K562 (cell line): ENCODE measurements around the gene STK32C. TPM values are rescaled to one million over a fixed set of nuclear protein-coding genes. Genes with fewer than 3 reads are reported as not detected.

Source experiments
- ARID4B ChIP-seq: sonication (generic); formaldehyde crosslinking; IDR thresholded peaks from 2 replicates; pipeline ENCODE4 v1.8.0; 2022; ENCODE audit warnings: mild to moderate bottlenecking, missing genetic modification reagents
- ELK1 ChIP-seq: sonication (generic); formaldehyde crosslinking; IDR thresholded peaks from 2 replicates; pipeline ENCODE4 v1.8.1; 2022; ENCODE audit warnings: missing genetic modification reagents
- GATAD2A ChIP-seq: fragments of 450-650 bp; IDR thresholded peaks from 2 replicates; pipeline ENCODE4 v1.6.1; 2017
- HCFC1 ChIP-seq: IDR thresholded peaks from 2 replicates; pipeline ENCODE4 v1.6.1; 2012; ENCODE audit warnings: low read depth, low read length, improper control_type of control experiment
- MTA3 ChIP-seq: fragments of 450-650 bp; formaldehyde crosslinking; IDR thresholded peaks from 2 replicates; pipeline ENCODE4 v1.6.1; 2017; ENCODE audit warnings: mild to moderate bottlenecking, borderline replicate concordance
- NFYB ChIP-seq: IDR thresholded peaks from 2 replicates; pipeline ENCODE4 v1.6.1; 2011; ENCODE audit warnings: mild to moderate bottlenecking, moderate library complexity; ENCODE audit not compliant: insufficient read length; ENCODE audit errors: extremely low read depth
- SOX6 ChIP-seq: fragments of 450-650 bp; IDR thresholded peaks from 2 replicates; pipeline ENCODE4 v1.6.1; 2014; ENCODE audit warnings: mild to moderate bottlenecking
- TAF15 ChIP-seq: fragments of 200-400 bp; formaldehyde crosslinking; IDR thresholded peaks from 2 replicates; pipeline ENCODE4 v1.6.1; 2017; ENCODE audit warnings: mild to moderate bottlenecking, low read depth, low read length, moderate library complexity
- TSC22D4 ChIP-seq: fragments of 450-650 bp; IDR thresholded peaks from 2 replicates; pipeline ENCODE4 v1.6.1; 2016; ENCODE audit warnings: missing genetic modification characterization, missing biosample characterization, control low read depth
- ZFP1 ChIP-seq: fragments of 450-650 bp; formaldehyde crosslinking; IDR thresholded peaks from 2 replicates; pipeline ENCODE4 v1.4.0; 2020; ENCODE audit warnings: mild to moderate bottlenecking, mixed read lengths
- ZNF23 ChIP-seq: fragments of 250-450 bp; sonication (Bioruptor Pico); IDR thresholded peaks from 2 replicates; pipeline ENCODE4 v1.4.0; 2020; ENCODE audit warnings: mild to moderate bottlenecking
- ZNF644 ChIP-seq: fragments of 200-800 bp; sonication (Bioruptor generic); IDR thresholded peaks from 2 replicates; pipeline ENCODE4 v1.6.1; 2016; ENCODE audit warnings: low read depth, missing genetic modification characterization, missing compliant biosample characterization
- polyA plus RNA-seq, 8 experiments: library from polyadenylated mRNA; depleted of rRNA in 4 of 8; stranded (reverse) in 5 of 8; unstranded in 3 of 8; fragments of >200 nt; fragmentation: Nextera tagmentation in 2 of 8; fragmentation: Illumina TruSeq in 1 of 8; extraction: Ambion mirVana in 2 of 8; extraction: Trizol in 1 of 8; gene quantifications; 2 replicates each; pipeline versions ENCODE4 v1.2.1 to v1.2.3, GENCODE V29; 2011 to 2014; ENCODE audit warnings: inconsistent platforms in 1 of 8, missing spikeins in 1 of 8
- total RNA-seq, 7 experiments: library from RNA; depleted of rRNA in 6 of 7; stranded (reverse); fragments of >200 nt in 6 of 7; fragmentation: Illumina TruSeq in 2 of 7; extraction: Trizol in 2 of 7; gene quantifications; 2 replicates each; pipeline versions ENCODE4 v1.2.1 to v1.2.3, GENCODE V29; 2011 to 2021; ENCODE audit warnings: low replicate concordance in 1 of 7
- TF ChIP-seq, protein P1 (sequence below), 2 experiments: fragments of 450-650 bp in 1 of 2; sonication (generic) in 1 of 2; formaldehyde crosslinking in 1 of 2; IDR thresholded peaks; 2 replicates each; pipeline versions ENCODE4 v1.7.1 to v1.9.0; 2016 to 2022; ENCODE audit warnings: inconsistent platforms in 1 of 2, mild to moderate bottlenecking in 1 of 2, missing genetic modification reagents in 1 of 2

The STK32C gene
- total and polyA plus RNA-seq, 9 of the 15 experiments (the other 6 are each of a cell fraction or from before 2014, with no cell fraction given): 1.5 to 20.9 (median 6.5) TPM

DNA sequence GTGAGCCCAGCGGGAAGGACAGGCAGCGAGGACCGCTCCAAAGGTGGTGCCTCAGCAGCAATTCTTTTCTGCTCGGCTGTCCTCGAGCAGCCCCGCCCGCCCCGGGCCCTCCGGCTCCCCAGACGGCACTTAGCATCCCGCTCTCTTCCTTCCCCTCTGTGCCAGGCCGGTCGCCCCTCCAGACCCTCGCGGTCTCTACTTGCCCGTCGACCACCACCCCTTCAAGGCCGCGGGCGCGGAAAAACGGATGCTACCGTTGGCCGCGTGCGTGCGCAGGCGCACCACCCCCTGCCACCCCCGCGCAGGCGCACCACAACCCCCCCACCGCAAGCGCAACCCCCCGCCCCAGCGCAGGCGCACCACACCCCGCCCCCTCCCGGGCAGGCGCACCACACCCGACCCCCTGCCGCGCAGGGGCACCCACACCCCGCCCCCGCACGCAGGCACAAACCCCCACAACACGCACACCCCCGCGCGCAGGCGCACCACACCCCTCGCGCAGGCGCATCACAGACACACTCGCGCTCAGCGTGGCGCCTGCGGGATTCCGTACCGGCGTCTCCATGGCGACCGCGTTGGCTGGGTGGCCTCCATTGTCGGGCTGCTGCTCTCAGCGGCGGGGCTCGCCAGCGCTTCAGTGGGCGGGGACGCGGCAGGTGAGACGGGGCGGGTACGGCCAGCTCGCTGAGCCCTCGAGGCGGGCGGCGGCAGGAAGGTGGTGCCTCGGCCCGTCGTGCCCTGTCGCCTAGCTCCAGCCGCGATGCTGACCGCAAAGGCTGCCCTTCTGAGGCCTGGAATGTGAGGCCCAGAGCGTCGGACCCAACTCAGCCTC is 24.1 kb upstream of the STK32C start, which contains the start of gene LRRC27 (continued):
- peak; percentile 86 for TF ChIP-seq ARID4B (CRISPR knock-in tag)
- TF ChIP-seq SOX6: peak; percentile 26; the same call in 1 of the 2 replicates
- peak; percentile 71 for TF ChIP-seq HCFC1
- TF ChIP-seq, protein P1, sequence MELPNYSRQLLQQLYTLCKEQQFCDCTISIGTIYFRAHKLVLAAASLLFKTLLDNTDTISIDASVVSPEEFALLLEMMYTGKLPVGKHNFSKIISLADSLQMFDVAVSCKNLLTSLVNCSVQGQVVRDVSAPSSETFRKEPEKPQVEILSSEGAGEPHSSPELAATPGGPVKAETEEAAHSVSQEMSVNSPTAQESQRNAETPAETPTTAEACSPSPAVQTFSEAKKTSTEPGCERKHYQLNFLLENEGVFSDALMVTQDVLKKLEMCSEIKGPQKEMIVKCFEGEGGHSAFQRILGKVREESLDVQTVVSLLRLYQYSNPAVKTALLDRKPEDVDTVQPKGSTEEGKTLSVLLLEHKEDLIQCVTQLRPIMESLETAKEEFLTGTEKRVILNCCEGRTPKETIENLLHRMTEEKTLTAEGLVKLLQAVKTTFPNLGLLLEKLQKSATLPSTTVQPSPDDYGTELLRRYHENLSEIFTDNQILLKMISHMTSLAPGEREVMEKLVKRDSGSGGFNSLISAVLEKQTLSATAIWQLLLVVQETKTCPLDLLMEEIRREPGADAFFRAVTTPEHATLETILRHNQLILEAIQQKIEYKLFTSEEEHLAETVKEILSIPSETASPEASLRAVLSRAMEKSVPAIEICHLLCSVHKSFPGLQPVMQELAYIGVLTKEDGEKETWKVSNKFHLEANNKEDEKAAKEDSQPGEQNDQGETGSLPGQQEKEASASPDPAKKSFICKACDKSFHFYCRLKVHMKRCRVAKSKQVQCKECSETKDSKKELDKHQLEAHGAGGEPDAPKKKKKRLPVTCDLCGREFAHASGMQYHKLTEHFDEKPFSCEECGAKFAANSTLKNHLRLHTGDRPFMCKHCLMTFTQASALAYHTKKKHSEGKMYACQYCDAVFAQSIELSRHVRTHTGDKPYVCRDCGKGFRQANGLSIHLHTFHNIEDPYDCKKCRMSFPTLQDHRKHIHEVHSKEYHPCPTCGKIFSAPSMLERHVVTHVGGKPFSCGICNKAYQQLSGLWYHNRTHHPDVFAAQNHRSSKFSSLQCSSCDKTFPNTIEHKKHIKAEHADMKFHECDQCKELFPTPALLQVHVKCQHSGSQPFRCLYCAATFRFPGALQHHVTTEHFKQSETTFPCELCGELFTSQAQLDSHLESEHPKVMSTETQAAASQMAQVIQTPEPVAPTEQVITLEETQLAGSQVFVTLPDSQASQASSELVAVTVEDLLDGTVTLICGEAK (IDR thresholded peaks at IDR 0.05): no peak
- TF ChIP-seq, protein P1 (CRISPR knock-in tag; IDR thresholded peaks at IDR 0.05): no peak
- TF ChIP-seq ZNF644 (tag): no peak
- no peak for TF ChIP-seq GATAD2A
- TF ChIP-seq ZFP1 (CRISPR knock-in tag): no peak
- peak; percentile 98 for TF ChIP-seq MTA3
- TF ChIP-seq NFYB: no peak
- no peak for TF ChIP-seq TAF15
- no peak for TF ChIP-seq TSC22D4 (tag)
- no peak for TF ChIP-seq ELK1 (CRISPR knock-in tag)
- TF ChIP-seq ZNF23 (CRISPR knock-in tag): no peak
